Psoas muscle (tissue), 8 donors: Measurements from ENCODE around the gene FGGY. TPM values are rescaled to one million over a fixed set of nuclear protein-coding genes. Genes with fewer than 3 reads are reported as not detected.
A peak's percentile ranks its signal among the peaks of the same experiment; 100 is the strongest.

ENCODE experiments used
- ATAC-seq, 4 donors: fragments of 200-7000 bp; cut with Tn5 transposase; one replicate each; pipeline ENCODE4 v1.9.1; 2020; ENCODE audit warnings: moderate library complexity in 3 of 4, mild to moderate bottlenecking in 2 of 4
- DNase-seq, 2 donors: peaks; one replicate each; pipeline ENCODE4 v3.0.0-alpha.2; 2020
- H3K27ac ChIP-seq: fragments of 200-600 bp; one replicate; pipeline ENCODE4 v1.8.0; 2022
- H3K27me3 ChIP-seq, 3 donors: fragments of 200-600 bp in 1 of 3; one replicate each; pipeline versions ENCODE4 v1.6.1 to v1.8.0; 2013 to 2022; ENCODE audit warnings: low read length in 2 of 3, mild to moderate bottlenecking in 2 of 3, moderate library complexity in 1 of 3; ENCODE audit not compliant: insufficient read depth in 3 of 3
- H3K36me3 ChIP-seq, 2 donors: fragments of 200-600 bp in 1 of 2; one replicate each; pipeline versions ENCODE4 v1.6.1 to v1.8.0; 2013 to 2022; ENCODE audit warnings: low read depth in 1 of 2, mild to moderate bottlenecking in 1 of 2, moderate library complexity in 1 of 2; ENCODE audit not compliant: insufficient read depth in 1 of 2
- H3K4me1 ChIP-seq: fragments of 200-600 bp; one replicate; pipeline ENCODE4 v1.8.0; 2022
- H3K4me3 ChIP-seq: fragments of 200-600 bp; one replicate; pipeline ENCODE4 v1.8.0; 2022; ENCODE audit warnings: mild to moderate bottlenecking
- H3K9me3 ChIP-seq: fragments of 200-600 bp; one replicate; pipeline ENCODE4 v1.8.0; 2022
- WGBS, 3 donors: extraction: QIAGEN DNeasy Blood & Tissue Kit; methylation state at CpG; one replicate each; pipeline versions ENCODE4 v1.1.6 to v1.1.7; 2013; 5-methylcytosine and 5-hydroxymethylcytosine counted together
- intact Hi-C, 2 donors: fragments of 100-400 bp; cut with DNase I; formaldehyde crosslinking; loops; one replicate each; pipeline versions ENCODE4 v1.11.0 to v1.14.2; 2022
- polyA plus RNA-seq, 3 donors: library from polyadenylated mRNA; stranded (reverse); fragments of 200-250 nt; gene quantifications; one replicate each; pipeline ENCODE4 v1.2.3, GENCODE V29; 2013
- total RNA-seq, 4 donors: library from RNA; stranded (reverse); fragmentation: NEBNext Ultra II Directional in 2 of 4; extraction: Animal tissue kit (Norgen Biotek cat#: 25700) in 2 of 4; gene quantifications; one replicate each; pipeline versions ENCODE4 v1.2.1 to v1.2.4, GENCODE V29; 2021 to 2023
- TF ChIP-seq, protein P1 (sequence below): fragments of 200-600 bp; IDR thresholded peaks from one replicate; pipeline ENCODE4 v1.8.0; 2022; ENCODE audit warnings: antibody characterized with exemption
- donor health status: healthy with polysubstance abuse.
- donor health status: DM: no; HTN: no; CAD: no; lungs with moderate emphysema.
- donor health status: Bipolar disorder and iron deficiency.
- donor health status: healthy.
- donor health status: DM: yes; HTN: yes; CAD: no.
- donor health status: DM: no; HTN: no; CAD: no.
- donor health status: DM: no; HTN: no; CAD: no.
- donor health status: DM: yes; HTN: yes; CAD: no.

FGGY gene
- total and polyA plus RNA-seq, 7 donors: 11.9 to 72.2 (median 46.5) TPM

DNA sequence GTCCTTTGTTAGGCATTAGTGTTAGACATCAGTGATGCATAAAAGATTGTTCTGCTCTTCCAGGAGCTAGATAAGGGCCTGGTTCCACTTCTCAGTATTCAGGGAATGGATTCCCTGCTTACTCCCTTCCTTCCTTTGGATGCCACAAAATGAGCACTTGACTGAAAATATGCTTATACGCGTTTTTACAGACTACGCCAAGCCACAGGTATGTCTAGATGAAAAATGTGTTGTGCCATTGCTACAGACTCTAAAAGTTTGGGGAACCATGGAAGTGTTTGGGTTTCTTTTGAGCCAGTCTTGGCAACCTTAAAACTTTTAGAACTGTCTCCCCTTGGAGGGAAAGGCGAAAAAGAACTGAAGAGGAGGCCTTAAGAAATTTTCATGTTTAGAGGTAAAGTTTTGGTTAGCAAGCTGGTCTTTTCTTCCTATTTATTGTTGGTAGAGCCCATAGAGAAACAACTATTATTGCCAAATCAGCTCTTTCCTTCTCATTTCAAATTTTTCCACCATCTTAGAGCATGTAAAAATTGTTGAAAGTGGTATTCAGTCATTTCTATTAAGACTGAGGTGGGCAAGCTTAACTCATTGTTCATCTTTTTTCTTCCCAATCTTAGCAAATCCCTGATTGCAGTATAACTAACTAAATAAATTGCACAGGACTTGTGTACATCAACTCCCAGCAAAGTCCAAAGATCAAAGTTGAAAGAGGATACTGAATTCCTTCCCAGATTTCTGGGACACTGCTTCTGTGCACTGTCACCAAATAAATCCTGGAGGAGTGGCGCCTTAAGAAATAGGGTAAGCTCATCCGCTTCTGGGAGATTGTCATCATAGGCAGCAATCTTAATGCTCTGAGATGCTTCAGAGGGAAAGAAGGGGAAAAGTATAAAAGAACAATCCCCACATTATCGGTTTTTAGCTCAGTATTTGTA lies 18.9 kb downstream of the FGGY start:
- H3K9me3 ChIP-seq: no peaks in the 10 kb centered on the region
- DNase-seq: no peak
- H3K4me1 ChIP-seq: peaks cover 45% of the 10 kb centered on the region
- no peaks in the 10 kb centered on the region for H3K27me3 ChIP-seq
- peak in 2 of 4 donors; percentile 35 to 45 for ATAC-seq
- peak overlapping the region; percentile 71 for H3K27ac ChIP-seq
- no peaks in the 10 kb centered on the region for H3K36me3 ChIP-seq
- peak overlapping the region; percentile 47 for H3K4me3 ChIP-seq
- intact Hi-C loops: loop anchor here in 1 of 2 donors (5.0 kb wide), 1 partner anchor 42 kb away; no protein-coding TSS in a partner anchor
- TF ChIP-seq, protein P1, sequence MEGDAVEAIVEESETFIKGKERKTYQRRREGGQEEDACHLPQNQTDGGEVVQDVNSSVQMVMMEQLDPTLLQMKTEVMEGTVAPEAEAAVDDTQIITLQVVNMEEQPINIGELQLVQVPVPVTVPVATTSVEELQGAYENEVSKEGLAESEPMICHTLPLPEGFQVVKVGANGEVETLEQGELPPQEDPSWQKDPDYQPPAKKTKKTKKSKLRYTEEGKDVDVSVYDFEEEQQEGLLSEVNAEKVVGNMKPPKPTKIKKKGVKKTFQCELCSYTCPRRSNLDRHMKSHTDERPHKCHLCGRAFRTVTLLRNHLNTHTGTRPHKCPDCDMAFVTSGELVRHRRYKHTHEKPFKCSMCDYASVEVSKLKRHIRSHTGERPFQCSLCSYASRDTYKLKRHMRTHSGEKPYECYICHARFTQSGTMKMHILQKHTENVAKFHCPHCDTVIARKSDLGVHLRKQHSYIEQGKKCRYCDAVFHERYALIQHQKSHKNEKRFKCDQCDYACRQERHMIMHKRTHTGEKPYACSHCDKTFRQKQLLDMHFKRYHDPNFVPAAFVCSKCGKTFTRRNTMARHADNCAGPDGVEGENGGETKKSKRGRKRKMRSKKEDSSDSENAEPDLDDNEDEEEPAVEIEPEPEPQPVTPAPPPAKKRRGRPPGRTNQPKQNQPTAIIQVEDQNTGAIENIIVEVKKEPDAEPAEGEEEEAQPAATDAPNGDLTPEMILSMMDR: no peak
- 74 to 83% (median 74%) methylated on average over 7 of the region's 7 CpGs for WGBS, 3 donors

DNA sequence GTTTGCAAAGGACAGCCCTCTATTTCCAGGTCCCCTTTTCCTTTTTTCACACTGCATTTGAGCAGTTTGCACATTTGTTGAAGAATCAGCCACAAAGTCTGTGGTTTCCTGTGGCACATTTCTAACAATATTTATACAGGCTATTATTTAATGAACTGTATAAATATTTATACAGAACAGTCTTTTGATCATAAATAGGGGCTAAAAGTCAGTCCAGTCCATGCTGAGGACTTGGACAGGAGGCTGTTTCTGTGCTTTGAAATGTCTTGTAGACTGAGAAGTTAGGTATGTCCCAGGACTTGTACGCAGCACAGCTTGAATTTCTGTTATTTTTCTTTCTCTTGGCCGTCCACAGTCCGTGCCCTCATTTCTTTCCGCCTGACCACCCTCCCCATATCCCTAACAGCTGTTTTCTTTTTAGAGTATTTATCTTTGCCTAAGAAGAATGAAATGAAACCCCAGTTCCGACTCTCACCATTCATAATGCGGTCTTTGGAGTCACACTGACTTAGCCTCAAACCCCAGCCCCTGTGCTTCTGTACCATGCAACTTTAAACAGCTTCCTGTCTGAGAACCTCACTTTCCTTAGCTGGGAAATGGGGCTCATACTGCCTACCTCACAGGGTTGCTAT lies 19.7 kb downstream of the FGGY start:
- peak in 2 of 4 donors; percentile 26 to 45 for ATAC-seq
- no peaks in the 10 kb centered on the region for H3K27me3 ChIP-seq
- WGBS, 3 donors: 41 to 71% (median 45%) methylated on average over 6 of the region's 6 CpGs
- peak overlapping the region; percentile 47 for H3K4me3 ChIP-seq
- no peak for DNase-seq
- no peaks in the 10 kb centered on the region for H3K36me3 ChIP-seq
- intact Hi-C loops: loop anchor here in 1 of 2 donors (5.0 kb wide), 1 partner anchor 41 kb away; no protein-coding TSS in a partner anchor
- no peaks in the 10 kb centered on the region for H3K9me3 ChIP-seq
- TF ChIP-seq, protein P1: no peak
- peaks cover 41% of the 10 kb centered on the region for H3K4me1 ChIP-seq
- peak overlapping the region; percentile 71 for H3K27ac ChIP-seq

DNA sequence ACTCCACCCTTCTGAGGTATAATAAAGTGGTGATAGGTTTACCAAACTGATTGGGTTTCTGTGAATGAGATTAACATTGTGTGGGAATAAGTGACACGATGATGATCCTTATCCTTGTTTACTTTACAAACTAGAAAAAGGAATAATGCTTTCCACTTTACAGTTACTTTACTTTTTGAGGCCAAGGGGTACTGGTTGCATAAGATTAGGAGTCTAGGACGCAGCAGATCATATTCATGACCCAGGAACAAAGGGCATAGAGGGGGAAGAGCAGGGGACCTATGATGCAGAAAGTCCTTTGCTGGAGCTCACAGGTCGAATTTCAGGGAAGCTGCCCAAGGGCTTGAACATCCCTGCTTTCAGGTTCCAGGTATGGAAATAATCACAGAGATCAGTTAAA lies 20.4 kb downstream of the FGGY start:
- no peak for ATAC-seq
- H3K4me1 ChIP-seq: peaks cover 39% of the 10 kb centered on the region
- WGBS, 3 donors: 53 to 85% (median 59%) methylated on average over 3 of the region's 3 CpGs
- intact Hi-C loops: loop anchor here in 1 of 2 donors (5.0 kb wide), 1 partner anchor 40 kb away; no protein-coding TSS in a partner anchor
- no peaks in the 10 kb centered on the region for H3K27me3 ChIP-seq
- peak overlapping the region; percentile 71 for H3K27ac ChIP-seq
- peak overlapping the region; percentile 47 for H3K4me3 ChIP-seq
- peaks cover 0 to 2% of the 10 kb centered on the region in 2 donors for H3K36me3 ChIP-seq
- DNase-seq: no peak
- TF ChIP-seq, protein P1: no peak
- H3K9me3 ChIP-seq: no peaks in the 10 kb centered on the region

DNA sequence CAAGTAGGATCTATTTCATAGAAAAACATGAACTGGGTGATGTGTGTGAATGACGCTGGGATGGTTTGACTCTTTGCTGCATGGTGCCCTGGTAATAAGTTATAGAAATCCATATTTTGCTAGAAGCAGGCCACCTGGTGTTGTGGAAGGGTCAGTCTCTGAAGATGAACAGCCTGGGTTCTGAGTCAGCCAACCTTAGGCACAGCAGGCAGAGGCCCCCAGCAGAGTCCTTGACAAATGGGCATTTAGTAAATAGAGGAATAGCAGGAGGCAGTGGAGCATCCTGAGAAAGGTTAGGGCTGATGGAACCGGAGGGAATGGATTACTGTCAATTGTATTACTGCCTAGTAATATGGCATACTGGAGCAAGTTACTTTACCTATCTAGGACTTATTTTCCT lies 20.9 kb downstream of the FGGY start:
- H3K27me3 ChIP-seq: no peaks in the 10 kb centered on the region
- H3K36me3 ChIP-seq: peaks cover 0 to 4% of the 10 kb centered on the region in 2 donors
- 67 to 94% (median 69%) methylated on average over 2 of the region's 2 CpGs for WGBS, 3 donors
- TF ChIP-seq, protein P1: no peak
- DNase-seq: no peak
- intact Hi-C loops: loop anchor here in 1 of 2 donors (5.0 kb wide), 1 partner anchor 40 kb away; no protein-coding TSS in a partner anchor
- H3K9me3 ChIP-seq: no peaks in the 10 kb centered on the region
- peaks cover 34% of the 10 kb centered on the region for H3K4me1 ChIP-seq
- H3K27ac ChIP-seq: peak overlapping the region; percentile 71
- no peak for ATAC-seq
- H3K4me3 ChIP-seq: peak overlapping the region; percentile 16
